NK-92 treated with Interleukin-12 subunit alpha and Interleukin-12 subunit beta, amount 100 ng/mL, for 24 hours (cell line): ENCODE measurements around the gene GRIK3.

Experiments
- DNase-seq: peaks from one replicate; lab custom pipeline; 2025; lab: John Stamatoyannopoulos, UW

GRIK3 gene

GRCh38 chr1:37015713-37016112, 18.6 kb downstream of the GRIK3 start:
- no peak for DNase-seq

- DNase-seq, result no peak
Measured at GRCh38 chr1:37012226-37012625, 22.1 kb downstream of the GRIK3 start.

GRCh38 chr1:37010011-37010410, 24.3 kb downstream of the GRIK3 start:
- no peak for DNase-seq

- no peak for DNase-seq
Measured at GRCh38 chr1:37009521-37009920, 24.8 kb downstream of the GRIK3 start.

GRCh38 chr1:37006132-37006868, 28.0 kb downstream of the GRIK3 start:
- no peak for DNase-seq

- DNase-seq, result no peak
Measured at GRCh38 chr1:37002898-37003297, 31.4 kb downstream of the GRIK3 start.

- no peak for DNase-seq
Measured at GRCh38 chr1:37001703-37002102, 32.6 kb downstream of the GRIK3 start.

GRCh38 chr1:36996106-36996505, 38.2 kb downstream of the GRIK3 start:
- no peak for DNase-seq

- DNase-seq, result no peak
Measured at GRCh38 chr1:36994868-36995267, 39.4 kb downstream of the GRIK3 start.

- no peak for DNase-seq
Measured at GRCh38 chr1:36994294-36994693, 40.0 kb downstream of the GRIK3 start.

- DNase-seq, result no peak
Measured at GRCh38 chr1:36992139-36992943, 42.0 kb downstream of the GRIK3 start.

GRCh38 chr1:36991551-36991950, 42.8 kb downstream of the GRIK3 start:
- no peak for DNase-seq

- no peak for DNase-seq
Measured at GRCh38 chr1:36990928-36991327, 43.4 kb downstream of the GRIK3 start.

- DNase-seq, result no peak
Measured at GRCh38 chr1:36989241-36989640, 45.1 kb downstream of the GRIK3 start.

- DNase-seq, result no peak
Measured at GRCh38 chr1:36988741-36989193, 45.5 kb downstream of the GRIK3 start.

- no peak for DNase-seq
Measured at GRCh38 chr1:36988321-36988720, 46.0 kb downstream of the GRIK3 start.

- DNase-seq, result no peak
Measured at GRCh38 chr1:36987276-36987675, 47.0 kb downstream of the GRIK3 start.

- DNase-seq, result no peak
Measured at GRCh38 chr1:36986241-36986985, 47.9 kb downstream of the GRIK3 start.

GRCh38 chr1:36984675-36985074, 49.6 kb downstream of the GRIK3 start:
- no peak for DNase-seq

- DNase-seq, result no peak
Measured at GRCh38 chr1:36984026-36984425, 50.3 kb downstream of the GRIK3 start.

- no peak for DNase-seq
Measured at GRCh38 chr1:36982709-36983108, 51.6 kb downstream of the GRIK3 start.

GRCh38 chr1:36981771-36982622, 52.3 kb downstream of the GRIK3 start:
- DNase-seq, result no peak
